Measurements from ENCODE around the gene P2RY14.

DNA sequence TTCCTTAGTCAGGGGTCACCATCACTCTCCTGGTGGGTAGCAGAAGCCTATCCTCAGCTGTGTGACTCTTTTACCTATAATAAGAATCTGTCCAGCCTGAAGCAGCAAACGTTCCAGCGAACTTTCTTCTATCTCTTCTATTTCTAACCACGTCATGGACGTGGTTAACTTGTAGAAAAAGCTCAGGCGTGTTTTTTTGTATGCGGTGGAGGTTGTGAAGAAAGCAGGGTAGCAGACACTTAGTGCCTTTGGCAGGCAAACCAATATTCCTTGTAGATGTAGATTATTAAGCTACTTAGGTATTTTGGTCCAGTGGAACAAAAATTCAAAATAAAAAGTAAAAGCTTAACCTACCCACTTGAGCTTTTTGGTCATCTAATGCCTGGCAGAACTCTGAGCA, 43.5 kb downstream of the P2RY14 start:
- TF ChIP-seq, protein P1, sequence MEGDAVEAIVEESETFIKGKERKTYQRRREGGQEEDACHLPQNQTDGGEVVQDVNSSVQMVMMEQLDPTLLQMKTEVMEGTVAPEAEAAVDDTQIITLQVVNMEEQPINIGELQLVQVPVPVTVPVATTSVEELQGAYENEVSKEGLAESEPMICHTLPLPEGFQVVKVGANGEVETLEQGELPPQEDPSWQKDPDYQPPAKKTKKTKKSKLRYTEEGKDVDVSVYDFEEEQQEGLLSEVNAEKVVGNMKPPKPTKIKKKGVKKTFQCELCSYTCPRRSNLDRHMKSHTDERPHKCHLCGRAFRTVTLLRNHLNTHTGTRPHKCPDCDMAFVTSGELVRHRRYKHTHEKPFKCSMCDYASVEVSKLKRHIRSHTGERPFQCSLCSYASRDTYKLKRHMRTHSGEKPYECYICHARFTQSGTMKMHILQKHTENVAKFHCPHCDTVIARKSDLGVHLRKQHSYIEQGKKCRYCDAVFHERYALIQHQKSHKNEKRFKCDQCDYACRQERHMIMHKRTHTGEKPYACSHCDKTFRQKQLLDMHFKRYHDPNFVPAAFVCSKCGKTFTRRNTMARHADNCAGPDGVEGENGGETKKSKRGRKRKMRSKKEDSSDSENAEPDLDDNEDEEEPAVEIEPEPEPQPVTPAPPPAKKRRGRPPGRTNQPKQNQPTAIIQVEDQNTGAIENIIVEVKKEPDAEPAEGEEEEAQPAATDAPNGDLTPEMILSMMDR (IDR thresholded peaks at IDR 0.05; ENCODE audit: borderline replicate concordance, extremely low read depth, low read length, poor library complexity, severe bottlenecking): no peak
- TF ChIP-seq EZH2 (IDR thresholded peaks at IDR 0.05; ENCODE audit: borderline replicate concordance, low read depth, low read length, severe bottlenecking): no peak

All from DND-41 (cell line).